ENCODE results near the gene RTN4. TPM values are rescaled to one million over a fixed set of nuclear protein-coding genes. Genes with fewer than 3 reads are reported as not detected.
"Not testable (repeated sequence)": the region's sequence is repeated elsewhere in the genome, so short reads cannot be mapped to it uniquely, and the experiment has no call there.

RTN4 gene
- total RNA-seq, 2 experiments from 2014 or later, result 77.1 to 79.9 TPM

DNA sequence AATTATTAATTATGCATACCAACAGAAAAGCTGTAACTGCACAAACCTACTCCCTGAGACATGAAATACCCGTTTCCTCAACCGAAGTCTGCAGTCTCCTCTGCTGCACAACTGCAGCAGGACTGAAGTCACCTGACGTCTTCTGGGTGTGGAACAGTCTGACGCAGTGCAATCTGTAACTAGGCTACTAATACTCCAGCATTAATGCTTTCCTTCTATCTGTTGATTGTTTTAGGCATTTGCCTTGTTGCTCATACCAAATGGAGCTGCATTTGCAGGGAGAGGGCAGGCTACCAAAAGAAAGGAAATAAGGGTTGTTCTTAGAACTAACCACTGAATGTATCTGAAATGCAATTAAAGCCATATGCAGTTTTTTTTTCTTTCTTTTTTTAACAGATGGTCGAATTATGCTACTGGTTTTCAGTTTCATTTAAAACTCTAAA is 40.1 kb downstream of the RTN4 start:
- Mint-ChIP-seq H3K27ac (peak overlapping the region; percentile 91), H3K9me3 (no peaks in the 10 kb centered on the region), H3K27me3 (no peaks in the 10 kb centered on the region), H3K36me3 (ENCODE audit: low read depth) (peaks cover 6% of the 10 kb centered on the region), H3K4me3 (peak overlapping the region; percentile 87), H3K4me1 (peaks cover 55% of the 10 kb centered on the region)
- peak; percentile 55 for DNase-seq
- POLR2A ChIA-PET, result interaction anchor here (0.6 to 0.7 kb wide), 2 partner anchors 105 to 367 kb away, joined by 3 to 4 read pairs; no protein-coding TSS in a partner anchor
- CTCF ChIA-PET, result interaction anchor here (1.1 to 1.2 kb wide), 2 partner anchors 161 to 214 kb away, joined by 3 read pairs; no protein-coding TSS in a partner anchor

DNA sequence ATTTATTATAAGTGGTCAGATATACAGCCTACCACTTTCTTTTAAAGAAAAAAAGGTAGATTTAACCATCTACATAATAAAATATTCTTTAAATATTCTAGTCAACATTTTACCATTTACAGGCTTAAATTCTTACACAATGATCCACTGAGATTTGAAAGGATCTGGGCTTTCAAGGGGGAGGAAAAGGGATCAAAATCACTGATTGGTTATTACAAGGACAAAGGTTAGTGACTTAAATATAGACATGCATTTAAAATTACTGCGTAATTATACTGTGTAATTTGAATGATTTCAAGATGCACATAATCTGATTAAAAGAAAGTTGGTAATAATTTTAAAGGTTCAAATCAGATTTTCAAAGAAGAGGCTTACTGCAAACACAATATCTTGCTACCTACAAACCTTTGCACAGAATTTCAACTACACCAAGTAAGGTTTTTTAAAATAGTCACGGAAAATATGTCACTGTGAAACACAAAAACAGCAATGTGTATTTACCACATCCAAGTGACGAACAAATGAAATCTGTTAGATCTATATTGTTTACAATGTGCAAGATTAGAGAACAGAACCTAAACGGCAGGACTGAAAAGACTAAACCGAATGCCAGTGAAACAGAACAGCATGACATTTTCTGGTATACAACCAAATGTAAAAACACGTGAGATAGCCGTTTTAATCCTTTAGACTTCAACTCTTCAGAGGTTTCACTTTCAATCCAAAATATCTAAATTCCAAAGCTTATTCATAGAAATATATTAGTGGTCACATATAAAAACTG is 40.8 kb downstream of the RTN4 start:
- no peaks in the 10 kb centered on the region for H3K9me3 Mint-ChIP-seq
- H3K27me3 Mint-ChIP-seq, result no peaks in the 10 kb centered on the region
- peaks cover 3% of the 10 kb centered on the region for H3K36me3 Mint-ChIP-seq (ENCODE audit: low read depth)
- no peak for DNase-seq
- H3K4me3 Mint-ChIP-seq, result peak overlapping the region; percentile 87
- ChIA-PET POLR2A (interaction anchor here (0.6 to 0.7 kb wide), 2 partner anchors 106 to 367 kb away, joined by 3 to 4 read pairs; no protein-coding TSS in a partner anchor), CTCF (interaction anchor here (1.1 to 1.2 kb wide), 2 partner anchors 162 to 215 kb away, joined by 3 read pairs; no protein-coding TSS in a partner anchor)
- H3K27ac Mint-ChIP-seq, result peak overlapping the region; percentile 91
- peaks cover 58% of the 10 kb centered on the region for H3K4me1 Mint-ChIP-seq

DNA sequence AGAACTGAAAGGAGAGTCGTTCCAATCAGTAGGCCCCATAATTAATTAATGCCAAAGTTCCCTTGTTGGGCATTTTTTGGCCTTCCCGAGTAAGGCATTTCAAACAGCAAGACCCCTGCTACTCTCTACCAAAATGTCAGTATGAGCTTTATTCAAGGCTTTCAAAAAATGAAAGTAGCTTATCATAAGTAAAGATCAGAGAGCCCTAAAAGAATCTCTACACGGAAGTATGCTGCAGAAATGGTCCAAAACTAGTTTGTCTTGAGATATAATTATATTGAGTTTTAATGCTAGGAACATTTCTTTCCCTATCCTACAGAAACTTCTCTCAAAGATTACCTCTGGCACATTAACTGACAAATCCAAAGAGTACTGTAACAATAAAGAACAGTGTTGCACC is 43.9 kb downstream of the RTN4 start:
- Mint-ChIP-seq H3K9me3 (no peaks in the 10 kb centered on the region), H3K27me3 (no peaks in the 10 kb centered on the region), H3K36me3 (ENCODE audit: low read depth) (peaks cover 3% of the 10 kb centered on the region), H3K4me1 (peaks cover 47% of the 10 kb centered on the region), H3K27ac (peak overlapping the region; percentile 44), H3K4me3 (no peak overlapping the region)
- POLR2A ChIA-PET, result no interaction called here
- CTCF ChIA-PET, result interaction anchor here (1.0 kb wide), 1 partner anchor 85 kb away, joined by 3 read pairs; no protein-coding TSS in a partner anchor
- no peak for DNase-seq

DNA sequence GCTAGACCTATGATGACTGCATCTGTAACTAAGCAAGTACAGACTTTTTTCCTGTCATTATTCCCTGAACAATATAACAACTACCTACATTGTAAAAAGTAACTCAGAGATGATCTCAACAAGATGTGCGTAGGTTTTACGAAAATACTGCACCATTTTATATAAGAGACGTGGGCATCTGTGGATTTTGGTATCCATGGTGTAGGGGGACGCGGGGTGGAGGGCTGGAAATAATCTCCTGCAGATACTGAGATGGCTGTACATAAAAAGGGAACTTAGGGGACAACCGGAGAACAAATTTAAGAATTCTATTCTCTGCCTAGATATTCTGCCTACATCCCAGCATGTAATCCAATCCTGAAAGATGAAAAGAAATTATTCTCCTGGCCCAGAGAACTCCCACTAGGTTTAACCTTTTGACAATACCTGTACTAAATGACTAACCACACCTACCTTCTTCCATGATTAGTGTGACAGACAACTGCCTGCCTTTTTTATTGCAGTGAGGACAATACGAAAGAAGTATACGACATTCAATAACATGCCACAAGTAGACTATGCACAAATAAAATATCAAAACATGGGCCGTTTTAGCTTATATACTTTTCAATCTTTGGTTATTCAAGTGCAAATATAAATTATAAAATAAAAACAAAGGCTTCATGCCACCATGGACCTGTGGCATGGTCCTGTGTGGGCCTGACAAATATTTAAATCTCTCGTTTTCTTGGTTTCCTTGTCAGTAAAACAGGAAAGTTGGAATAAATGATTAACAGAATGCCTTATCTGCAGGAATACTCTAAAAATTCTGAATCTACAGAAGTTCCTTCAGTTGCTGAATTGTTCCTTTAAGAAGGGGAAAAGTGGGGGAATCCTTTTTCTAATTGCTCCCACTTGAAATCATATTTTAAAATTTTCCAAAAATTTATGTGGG is 46.3 kb downstream of the RTN4 start:
- ChIA-PET CTCF (no interaction called here), POLR2A (no interaction called here)
- Mint-ChIP-seq H3K4me3 (no peak overlapping the region), H3K4me1 (peaks cover 40% of the 10 kb centered on the region), H3K27me3 (no peaks in the 10 kb centered on the region), H3K36me3 (ENCODE audit: low read depth) (peaks cover 3% of the 10 kb centered on the region), H3K9me3 (no peaks in the 10 kb centered on the region), H3K27ac (no peak overlapping the region)
- no peak for DNase-seq

DNA sequence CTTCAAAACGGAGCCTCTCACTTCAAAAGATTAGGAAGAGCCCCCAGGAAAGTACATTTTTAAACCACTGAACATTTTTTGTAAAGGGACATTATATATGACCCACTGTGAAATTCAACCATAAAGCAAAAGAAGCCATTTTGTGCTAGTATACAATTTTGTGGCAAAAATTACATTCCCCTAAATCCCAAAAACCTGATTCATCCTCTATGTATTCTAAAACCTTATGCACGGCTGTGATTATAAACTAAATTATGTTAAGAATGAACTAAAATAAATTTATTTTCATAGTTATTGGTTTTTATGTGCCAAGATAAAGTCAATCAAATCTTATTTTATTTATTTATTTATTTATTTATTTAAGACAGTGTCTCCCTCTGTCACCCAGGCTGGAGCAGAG is 48.5 kb downstream of the RTN4 start:
- no peak for DNase-seq
- Mint-ChIP-seq H3K9me3 (no peaks in the 10 kb centered on the region), H3K27ac (no peak overlapping the region), H3K4me1 (peaks cover 32% of the 10 kb centered on the region), H3K4me3 (no peak overlapping the region), H3K36me3 (ENCODE audit: low read depth) (peaks cover 3% of the 10 kb centered on the region), H3K27me3 (no peaks in the 10 kb centered on the region)
- ChIA-PET POLR2A (no interaction called here), CTCF (no interaction called here)

DNA sequence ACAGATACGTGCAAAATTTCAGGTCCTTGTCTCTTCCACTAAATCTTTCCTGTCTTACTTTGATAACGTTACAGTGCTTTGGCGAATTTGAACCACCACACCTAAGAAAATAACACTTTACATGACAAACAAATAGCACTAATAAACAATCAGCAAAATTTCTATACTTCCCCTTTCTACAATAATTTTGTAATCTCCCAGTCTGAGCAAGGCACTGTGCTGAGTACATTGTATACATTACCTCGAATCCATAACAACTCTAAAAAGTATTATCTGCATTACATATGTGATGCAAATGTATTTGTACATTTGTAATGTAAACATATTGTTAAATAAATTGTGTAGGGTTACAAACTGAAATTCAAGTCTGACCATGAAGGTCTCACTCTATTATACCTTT is 49.9 kb downstream of the RTN4 start:
- H3K27me3 Mint-ChIP-seq, result no peaks in the 10 kb centered on the region
- peaks cover 26% of the 10 kb centered on the region for H3K4me1 Mint-ChIP-seq
- DNase-seq, result no peak
- H3K4me3 Mint-ChIP-seq, result no peak overlapping the region
- no peak overlapping the region for H3K27ac Mint-ChIP-seq
- peaks cover 7% of the 10 kb centered on the region for H3K36me3 Mint-ChIP-seq (ENCODE audit: low read depth)
- ChIA-PET POLR2A (no interaction called here), CTCF (interaction anchor here (1.0 to 1.3 kb wide), 2 partner anchors 13 to 30 kb away, joined by 3 read pairs; no protein-coding TSS in a partner anchor)
- H3K9me3 Mint-ChIP-seq, result no peaks in the 10 kb centered on the region

DNA sequence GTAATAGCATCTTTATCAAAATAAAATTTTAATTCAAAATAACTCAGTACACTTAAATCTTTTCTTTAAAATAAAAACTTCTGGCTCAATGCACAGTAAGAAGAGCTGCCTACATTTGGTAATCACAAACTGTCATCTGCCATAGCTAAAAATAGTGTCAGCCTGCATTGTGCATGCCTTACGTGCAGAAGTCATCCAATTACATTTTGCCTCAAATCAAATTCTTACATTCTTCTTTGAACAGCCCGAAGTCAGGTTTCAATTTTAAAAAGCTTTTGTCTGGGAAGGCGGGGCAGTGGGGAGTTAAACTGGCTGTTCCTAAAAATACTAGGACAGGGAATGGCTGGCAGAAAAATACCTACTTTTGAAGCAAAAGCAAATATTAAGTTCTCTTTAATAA is 51.1 kb downstream of the RTN4 start:
- DNase-seq, result no peak
- CTCF ChIA-PET, result interaction anchor here (1.3 to 1.4 kb wide), 2 partner anchors 29 to 54 kb away, joined by 3 to 4 read pairs; no protein-coding TSS in a partner anchor
- H3K4me1 Mint-ChIP-seq, result peaks cover 19% of the 10 kb centered on the region
- no peaks in the 10 kb centered on the region for H3K9me3 Mint-ChIP-seq
- POLR2A ChIA-PET, result no interaction called here
- no peak overlapping the region for H3K4me3 Mint-ChIP-seq
- H3K27me3 Mint-ChIP-seq, result no peaks in the 10 kb centered on the region
- no peak overlapping the region for H3K27ac Mint-ChIP-seq
- H3K36me3 Mint-ChIP-seq (ENCODE audit: low read depth), result peaks cover 7% of the 10 kb centered on the region

DNA sequence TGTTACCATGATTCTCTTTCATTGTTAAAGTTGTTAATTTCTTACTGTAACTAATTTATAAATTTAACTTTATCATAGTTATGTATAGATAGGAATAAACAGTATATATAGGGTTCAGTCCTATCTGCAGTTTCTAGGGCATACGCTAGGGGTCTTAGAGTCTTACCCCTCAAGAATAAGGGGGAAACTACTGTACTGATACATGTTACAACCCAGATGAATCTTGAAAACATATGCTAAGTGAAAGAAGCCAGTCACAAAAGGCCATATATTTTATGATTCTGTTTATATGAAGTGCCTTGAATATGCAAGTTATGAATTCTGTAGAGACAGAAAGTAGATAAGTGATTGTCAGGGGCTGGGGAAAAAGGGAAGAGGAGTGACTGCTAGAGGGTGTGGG is 52.4 kb downstream of the RTN4 start:
- no peaks in the 10 kb centered on the region for H3K27me3 Mint-ChIP-seq
- CTCF ChIA-PET, result no interaction called here
- peaks cover 19% of the 10 kb centered on the region for H3K4me1 Mint-ChIP-seq
- H3K27ac Mint-ChIP-seq, result no peak overlapping the region
- peaks cover 7% of the 10 kb centered on the region for H3K36me3 Mint-ChIP-seq (ENCODE audit: low read depth)
- no peaks in the 10 kb centered on the region for H3K9me3 Mint-ChIP-seq
- no peak overlapping the region for H3K4me3 Mint-ChIP-seq
- POLR2A ChIA-PET, result no interaction called here
- no peak for DNase-seq

DNA sequence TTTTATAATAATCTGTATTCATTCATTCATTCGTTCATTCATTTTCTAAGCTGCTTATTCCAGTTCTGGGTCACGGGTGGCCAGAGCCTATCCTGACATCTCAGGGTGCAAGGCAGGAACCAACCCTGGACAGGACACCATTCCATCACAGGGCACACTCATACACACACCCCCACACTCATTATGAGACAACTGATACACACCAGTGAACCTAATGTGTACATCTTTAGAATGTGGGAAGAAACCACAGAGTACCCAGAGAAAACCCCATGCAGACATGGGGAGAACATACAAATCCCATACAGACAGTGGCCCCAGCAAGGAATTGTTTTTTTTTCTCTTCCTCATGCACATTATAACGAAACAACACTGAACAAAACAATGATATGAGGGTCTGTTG is 54.7 kb downstream of the RTN4 start:
- H3K4me1 Mint-ChIP-seq, result peaks cover 19% of the 10 kb centered on the region
- POLR2A ChIA-PET, result no interaction called here
- no peak for DNase-seq
- H3K27me3 Mint-ChIP-seq, result no peaks in the 10 kb centered on the region
- no peak overlapping the region for H3K4me3 Mint-ChIP-seq
- H3K9me3 Mint-ChIP-seq, result no peaks in the 10 kb centered on the region
- no peak overlapping the region for H3K27ac Mint-ChIP-seq
- CTCF ChIA-PET, result interaction anchor here (0.6 to 1.1 kb wide), 2 partner anchors 68 to 854 kb away, joined by 3 read pairs; no protein-coding TSS in a partner anchor
- peaks cover 7% of the 10 kb centered on the region for H3K36me3 Mint-ChIP-seq (ENCODE audit: low read depth)

DNA sequence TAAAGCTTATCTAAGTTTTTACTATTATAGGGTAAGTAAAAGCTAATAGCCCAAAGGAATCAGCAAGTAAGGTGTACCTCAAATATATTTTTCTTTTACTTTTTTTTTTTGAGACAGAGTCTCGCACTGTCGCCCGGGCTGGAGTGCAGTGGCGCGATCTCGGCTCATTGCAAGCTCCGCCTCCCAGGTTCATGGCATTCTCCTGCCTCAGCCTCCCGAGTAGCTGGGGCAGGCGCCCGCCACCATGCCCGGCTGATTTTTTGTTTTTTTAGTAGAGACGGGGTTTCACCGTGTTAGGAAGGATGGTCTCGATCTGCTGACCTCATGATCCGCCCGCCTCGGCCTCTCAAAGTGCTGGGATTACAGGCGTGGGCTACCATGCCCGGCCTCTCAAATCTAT is 59.6 kb downstream of the RTN4 start:
- H3K36me3 Mint-ChIP-seq (ENCODE audit: low read depth), result peaks cover 19% of the 10 kb centered on the region
- H3K27ac Mint-ChIP-seq, POLR2A ChIA-PET, H3K9me3 Mint-ChIP-seq, CTCF ChIA-PET, H3K4me1 Mint-ChIP-seq, H3K27me3 Mint-ChIP-seq, H3K4me3 Mint-ChIP-seq, DNase-seq: not testable (repeated sequence)

DNA sequence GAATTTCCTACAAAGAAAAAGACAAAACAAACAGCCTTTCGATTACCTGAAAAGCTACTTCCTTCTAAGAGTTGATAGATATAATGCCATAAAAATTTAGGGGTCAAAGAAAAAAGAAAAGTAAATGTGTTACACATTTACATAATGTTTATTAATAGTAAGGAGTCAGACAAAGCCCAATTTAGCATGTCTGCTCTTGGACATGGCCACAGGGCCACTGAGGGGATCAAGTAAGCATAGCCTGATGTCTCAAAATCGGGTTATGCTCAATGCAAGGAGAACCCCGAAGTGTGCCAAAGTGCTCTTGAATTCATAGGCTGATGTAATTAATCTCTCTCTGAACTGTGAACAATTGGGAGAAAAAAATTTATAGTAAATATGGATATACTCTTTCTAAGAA is 61.6 kb downstream of the RTN4 start:
- H3K27ac Mint-ChIP-seq, result no peak overlapping the region
- no peak for DNase-seq
- no peaks in the 10 kb centered on the region for H3K27me3 Mint-ChIP-seq
- H3K4me3 Mint-ChIP-seq, result no peak overlapping the region
- H3K9me3 Mint-ChIP-seq, result no peaks in the 10 kb centered on the region
- POLR2A ChIA-PET, result no interaction called here
- H3K4me1 Mint-ChIP-seq, result peaks cover 6% of the 10 kb centered on the region
- CTCF ChIA-PET, result interaction anchor here (1.2 kb wide), 1 partner anchor 632 kb away, joined by 4 read pairs; no protein-coding TSS in a partner anchor
- peaks cover 23% of the 10 kb centered on the region for H3K36me3 Mint-ChIP-seq (ENCODE audit: low read depth)

DNA sequence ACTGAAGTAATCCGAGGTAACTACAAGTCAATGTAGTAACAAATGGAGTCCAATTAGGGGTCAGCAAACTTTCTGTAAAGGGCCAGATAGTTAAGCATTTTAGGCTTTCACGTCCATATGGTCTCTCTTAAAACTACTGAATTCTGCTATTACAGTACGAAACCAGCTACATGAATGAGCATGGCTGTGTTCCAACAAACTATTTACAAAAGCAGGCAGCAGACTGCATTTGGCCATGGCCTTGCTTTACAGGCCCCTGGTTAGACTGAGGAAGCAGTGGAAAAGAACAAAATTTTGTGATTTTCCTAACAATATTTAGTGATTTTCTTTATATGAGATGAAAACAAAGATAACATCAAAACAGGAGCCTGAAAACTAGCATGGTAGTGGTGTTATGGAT is 64.0 kb downstream of the RTN4 start:
- Mint-ChIP-seq H3K27me3 (no peaks in the 10 kb centered on the region), H3K27ac (no peak overlapping the region), H3K4me3 (no peak overlapping the region), H3K4me1 (peaks cover 6% of the 10 kb centered on the region), H3K36me3 (ENCODE audit: low read depth) (peaks cover 32% of the 10 kb centered on the region), H3K9me3 (no peaks in the 10 kb centered on the region)
- CTCF ChIA-PET, result no interaction called here
- DNase-seq, result no peak
- POLR2A ChIA-PET, result no interaction called here

DNA sequence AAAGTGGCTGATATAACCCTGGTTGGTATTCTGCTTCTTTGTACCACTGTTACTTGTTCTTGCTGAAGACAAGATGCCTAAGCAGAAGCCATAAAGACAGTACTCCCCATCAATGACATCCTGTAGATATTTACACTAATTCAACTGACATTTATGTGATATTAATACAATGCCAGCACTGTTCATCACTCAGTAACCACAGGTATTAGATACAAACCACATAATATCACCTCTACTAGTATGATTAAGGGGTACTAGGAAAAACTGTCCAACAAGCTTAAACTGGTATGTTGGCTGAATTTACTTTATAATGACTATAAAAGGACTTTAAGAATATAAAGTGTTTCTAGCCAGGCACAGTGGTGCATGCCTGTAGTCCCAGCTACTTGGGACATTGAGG is 65.8 kb downstream of the RTN4 start:
- CTCF ChIA-PET, result interaction anchor here (0.6 kb wide), 1 partner anchor 8 kb away, joined by 3 read pairs; no protein-coding TSS in a partner anchor
- Mint-ChIP-seq H3K4me3 (no peak overlapping the region), H3K4me1 (peaks cover 10% of the 10 kb centered on the region), H3K27me3 (no peaks in the 10 kb centered on the region), H3K27ac (no peak overlapping the region), H3K36me3 (ENCODE audit: low read depth) (peaks cover 37% of the 10 kb centered on the region), H3K9me3 (no peaks in the 10 kb centered on the region)
- POLR2A ChIA-PET, result no interaction called here
- no peak for DNase-seq

All from activated CD4-positive, alpha-beta T cell treated with anti-CD3 and anti-CD28 coated beads, Interleukin-2, amount 10 ng/mL, durations not matched to agents 7 days and 5 days (primary cell).